ENCODE measurements around the gene PLEKHA7.

- TF ChIP-seq MXI1 (IDR thresholded peaks at IDR 0.05; ENCODE audit: borderline replicate concordance, low read depth, low read length) (no peak), CHD1 (IDR thresholded peaks at IDR 0.05; ENCODE audit: low read depth, low read length) (no peak), CTCF (conservative IDR thresholded peaks at IDR 0.05; ENCODE audit: low read depth, low read length) (no peak), POLR2A (IDR thresholded peaks at IDR 0.05; ENCODE audit: low read depth, low read length) (no peak), RAD21 (IDR thresholded peaks at IDR 0.05; ENCODE audit: low read length) (no peak), MAFK (IDR thresholded peaks at IDR 0.05; ENCODE audit: low read depth, low read length) (no peak), FOS (IDR thresholded peaks at IDR 0.05; ENCODE audit: low read depth, low read length) (no peak), CEBPB (IDR thresholded peaks at IDR 0.05; ENCODE audit: low read depth, low read length) (no peak), NFE2L2 (IDR thresholded peaks at IDR 0.05; ENCODE audit: low read depth, low read length) (no peak), ELK1 (IDR thresholded peaks at IDR 0.05; ENCODE audit: borderline replicate concordance, low read depth, low read length) (no peak), BHLHE40 (IDR thresholded peaks at IDR 0.05; ENCODE audit: low read depth, low read length) (no peak), USF2 (IDR thresholded peaks at IDR 0.05; ENCODE audit: low read depth, low read length) (no peak)
These were observed 6.1 kb downstream of the PLEKHA7 start for GRCh38 chr11:17008099-17008498.
